ENCODE results near the gene OSBPL3. TPM values are rescaled to one million over a fixed set of nuclear protein-coding genes. Genes with fewer than 3 reads are reported as not detected.

OSBPL3 gene
- total RNA-seq, 1 experiment from 2014 or later, result 9.2 TPM

GRCh38 chr7:24920451-24921361 lies 59.3 kb downstream of the OSBPL3 start:
- POLR2A ChIA-PET, result no interaction called here

GRCh38 chr7:24917510-24918239 lies 62.3 kb downstream of the OSBPL3 start:
- BruUV-seq (replicated peaks), result no TSS peak
- no peaks in the 10 kb centered on the region for H3K36me3 ChIP-seq (ENCODE audit: control insufficient read depth, insufficient read depth, low read length)
- no peaks in the 10 kb centered on the region for H3K27me3 ChIP-seq (ENCODE audit: control insufficient read depth, insufficient read depth, low read length)
- intact Hi-C loops (cut with micrococcal nuclease; ENCODE audit: unreplicated experiment) (no loop called here), in situ Hi-C loops (cut with HindIII; ENCODE audit: low pct_unique_long_range_greater_than_20kb, low sequenced_read_pairs) (no loop called here)
- TF ChIP-seq REST (IDR thresholded peaks at IDR 0.05; ENCODE audit: insufficient read depth in 1 of 2, low read depth in 2 of 2, low read length in 1 of 2) (no peak), POLR2AphosphoS5 (IDR thresholded peaks at IDR 0.05; ENCODE audit: low read depth, low read length) (no peak)
- TF ChIP-seq, protein P1, sequence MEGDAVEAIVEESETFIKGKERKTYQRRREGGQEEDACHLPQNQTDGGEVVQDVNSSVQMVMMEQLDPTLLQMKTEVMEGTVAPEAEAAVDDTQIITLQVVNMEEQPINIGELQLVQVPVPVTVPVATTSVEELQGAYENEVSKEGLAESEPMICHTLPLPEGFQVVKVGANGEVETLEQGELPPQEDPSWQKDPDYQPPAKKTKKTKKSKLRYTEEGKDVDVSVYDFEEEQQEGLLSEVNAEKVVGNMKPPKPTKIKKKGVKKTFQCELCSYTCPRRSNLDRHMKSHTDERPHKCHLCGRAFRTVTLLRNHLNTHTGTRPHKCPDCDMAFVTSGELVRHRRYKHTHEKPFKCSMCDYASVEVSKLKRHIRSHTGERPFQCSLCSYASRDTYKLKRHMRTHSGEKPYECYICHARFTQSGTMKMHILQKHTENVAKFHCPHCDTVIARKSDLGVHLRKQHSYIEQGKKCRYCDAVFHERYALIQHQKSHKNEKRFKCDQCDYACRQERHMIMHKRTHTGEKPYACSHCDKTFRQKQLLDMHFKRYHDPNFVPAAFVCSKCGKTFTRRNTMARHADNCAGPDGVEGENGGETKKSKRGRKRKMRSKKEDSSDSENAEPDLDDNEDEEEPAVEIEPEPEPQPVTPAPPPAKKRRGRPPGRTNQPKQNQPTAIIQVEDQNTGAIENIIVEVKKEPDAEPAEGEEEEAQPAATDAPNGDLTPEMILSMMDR (IDR thresholded peaks at IDR 0.05), result no peak
- ATAC-seq (no peak), DNase-seq (ENCODE audit: low read depth, low spot score) (no peak)
- H3K4me3 ChIP-seq (ENCODE audit: low read depth in 2 of 2, low read length in 2 of 2), result no peak overlapping the region
- no peaks in the 10 kb centered on the region for H3K4me1 ChIP-seq (ENCODE audit: control insufficient read depth, insufficient read depth, low read length)
- H3K27ac ChIP-seq (ENCODE audit: low read length), result no peak overlapping the region
- CTCF ChIA-PET, result no interaction called here
- H3K9me3 ChIP-seq (ENCODE audit: control insufficient read depth, insufficient read depth, low read depth, low read length), result no peaks in the 10 kb centered on the region
- POLR2A ChIA-PET, result no interaction called here

More at GRCh38 chr7:24920451-24921361, 59.3 kb downstream of the OSBPL3 start:
- CTCF ChIA-PET, result no interaction called here
- in situ Hi-C loops (cut with HindIII; ENCODE audit: low pct_unique_long_range_greater_than_20kb, low sequenced_read_pairs) (no loop called here), intact Hi-C loops (cut with micrococcal nuclease; ENCODE audit: unreplicated experiment) (no loop called here)
- no peaks in the 10 kb centered on the region for H3K9me3 ChIP-seq (ENCODE audit: control insufficient read depth, insufficient read depth, low read depth, low read length)
- no peaks in the 10 kb centered on the region for H3K27me3 ChIP-seq (ENCODE audit: control insufficient read depth, insufficient read depth, low read length)
- BruUV-seq (replicated peaks), result no TSS peak
- TF ChIP-seq, protein P1 (IDR thresholded peaks at IDR 0.05), result no peak
- TF ChIP-seq TCF7L2 (IDR thresholded peaks at IDR 0.05; ENCODE audit: low read depth, low read length), result no peak
- no peak for TF ChIP-seq SIN3A (IDR thresholded peaks at IDR 0.05; ENCODE audit: borderline replicate concordance, insufficient read depth, low read depth, low read length)
- no peak for TF ChIP-seq REST (IDR thresholded peaks at IDR 0.05; ENCODE audit: insufficient read depth in 1 of 2, low read depth in 2 of 2, low read length in 1 of 2)
- TF ChIP-seq POLR2AphosphoS5 (IDR thresholded peaks at IDR 0.05; ENCODE audit: low read depth, low read length), result no peak
- no peak for DNase-seq (ENCODE audit: low read depth, low spot score)
- no peaks in the 10 kb centered on the region for H3K36me3 ChIP-seq (ENCODE audit: control insufficient read depth, insufficient read depth, low read length)
- H3K4me3 ChIP-seq (ENCODE audit: low read depth in 2 of 2, low read length in 2 of 2), result no peak overlapping the region
- no peaks in the 10 kb centered on the region for H3K4me1 ChIP-seq (ENCODE audit: control insufficient read depth, insufficient read depth, low read length)
- H3K27ac ChIP-seq (ENCODE audit: low read length), result no peak overlapping the region
- no peak for ATAC-seq

Data from Panc1 (cell line).